H1 (cell line): Measurements from ENCODE around the gene CBR4. TPM values are rescaled to one million over a fixed set of nuclear protein-coding genes. Genes with fewer than 3 reads are reported as not detected.

Experiments
- CTCF ChIA-PET: fragments of 300-600 bp; sonication (Branson Sonifier 250); formaldehyde crosslinking; loops from one replicate; lab custom pipeline; 2021; ENCODE audit not compliant: partially characterized antibody; lab: Charles Lee
- POLR2A ChIA-PET: fragments of 300-600 bp; sonication (Branson Sonifier 250); formaldehyde crosslinking; loops from one replicate; lab custom pipeline; 2021; ENCODE audit warnings: inconsistent platforms; ENCODE audit not compliant: partially characterized antibody; lab: Charles Lee
- DNase-seq, 2 experiments: peaks; one replicate each; pipeline versions ENCODE4 v3.0.0 to v3.0.0-alpha.2; 2010 to 2022; ENCODE audit warnings: low spot score in 2 of 2, low read depth in 1 of 2, mixed read lengths in 1 of 2
- FAIRE-seq: peaks from 2 replicates; lab custom pipeline; 2011; peaks lifted over from hg19 to GRCh38; lab: Jason Lieb, UNC
- H2AFZ ChIP-seq: 2 replicates; pipeline ENCODE4 v1.8.1; 2012; ENCODE audit warnings: low read length, inconsistent platforms
- H2AK5ac ChIP-seq: 2 replicates; pipeline ENCODE4 v1.6.1; 2013; ENCODE audit warnings: low read depth, low read length
- H2BK120ac ChIP-seq: replicated peaks from 2 replicates; pipeline ENCODE3; 2013; ENCODE audit warnings: low read depth, low read length, inconsistent platforms
- H2BK12ac ChIP-seq: 2 replicates; pipeline ENCODE4 v1.6.1; 2013; ENCODE audit warnings: low read depth, low read length
- H2BK15ac ChIP-seq: 2 replicates; pipeline ENCODE4 v1.6.1; 2013; ENCODE audit warnings: low read length
- H2BK20ac ChIP-seq: 2 replicates; pipeline ENCODE4 v1.6.1; 2013; ENCODE audit warnings: low read length
- H2BK5ac ChIP-seq: 2 replicates; pipeline ENCODE4 v1.6.1; 2013; ENCODE audit warnings: low read depth, low read length
- H3K14ac ChIP-seq: 2 replicates; pipeline ENCODE4 v1.6.1; 2013; ENCODE audit warnings: inconsistent platforms; ENCODE audit not compliant: insufficient read length
- H3K18ac ChIP-seq: 2 replicates; pipeline ENCODE4 v1.6.1; 2013; ENCODE audit warnings: low read length; ENCODE audit errors: extremely low read depth
- H3K23ac ChIP-seq: 2 replicates; pipeline ENCODE4 v1.6.1; 2013; ENCODE audit warnings: inconsistent platforms; ENCODE audit not compliant: insufficient read length
- H3K23me2 ChIP-seq: 2 replicates; pipeline ENCODE4 v1.6.1; 2013; ENCODE audit warnings: low read depth, low read length
- H3K27ac ChIP-seq: 2 replicates; pipeline ENCODE4 v1.6.1; 2011; ENCODE audit warnings: low read depth, low read length, inconsistent platforms
- H3K27me3 ChIP-seq, 4 experiments: replicated peaks in 1 of 4; 1 replicate in 1 of 4; 2 replicates in 3 of 4; pipeline versions ENCODE4 v1.6.1 to v1.8.1; 2011 to 2013; ENCODE audit warnings: low read length in 3 of 4, mild to moderate bottlenecking in 3 of 4, inconsistent platforms in 2 of 4, mixed read lengths in 2 of 4, moderate library complexity in 1 of 4; ENCODE audit not compliant: control insufficient read depth in 3 of 4, insufficient read depth in 3 of 4; ENCODE audit errors: extremely low read depth in 1 of 4
- H3K36me3 ChIP-seq, 4 experiments: 2 replicates each; pipeline versions ENCODE4 v1.6.1 to v1.8.1; 2011 to 2013; ENCODE audit warnings: mild to moderate bottlenecking in 4 of 4, low read length in 3 of 4, moderate library complexity in 2 of 4, control low read depth in 1 of 4, inconsistent platforms in 1 of 4; ENCODE audit not compliant: insufficient read depth in 4 of 4, control insufficient read depth in 2 of 4
- H3K4ac ChIP-seq: replicated peaks from 2 replicates; pipeline ENCODE3; 2013; ENCODE audit warnings: low read length, low read depth, mixed read lengths, inconsistent platforms; ENCODE audit not compliant: insufficient read length
- H3K4me1 ChIP-seq, 4 experiments: replicated peaks in 1 of 4; 1 replicate in 1 of 4; 2 replicates in 3 of 4; pipeline versions ENCODE4 v1.6.1 to v1.8.1; 2011 to 2013; ENCODE audit warnings: low read length in 3 of 4, inconsistent platforms in 2 of 4, mixed read lengths in 1 of 4; ENCODE audit not compliant: insufficient read depth in 4 of 4, control insufficient read depth in 3 of 4
- H3K4me2 ChIP-seq, 2 experiments: 2 replicates each; pipeline versions ENCODE4 v1.6.1 to v1.8.1; 2011 to 2013; ENCODE audit warnings: low read depth in 2 of 2, low read length in 2 of 2, control low read depth in 1 of 2, inconsistent platforms in 1 of 2, mild to moderate bottlenecking in 1 of 2; ENCODE audit not compliant: insufficient read depth in 1 of 2
- H3K4me3 ChIP-seq, 4 experiments: fragments of 200-600, 300-600 bp in 1 of 4; sonication (generic), shearing (Covaris generic), sonication (Bioruptor Twin) in 1 of 4; 2 replicates each; pipeline versions ENCODE4 v1.5.1 to v1.8.1; 2011 to 2016; ENCODE audit warnings: low read length in 4 of 4, low read depth in 3 of 4, control low read depth in 2 of 4, inconsistent platforms in 2 of 4, mild to moderate bottlenecking in 2 of 4, mixed read lengths in 1 of 4, moderate library complexity in 1 of 4; ENCODE audit not compliant: insufficient read depth in 2 of 4; ENCODE audit errors: extremely low read depth in 1 of 4
- H3K56ac ChIP-seq: replicated peaks from 2 replicates; pipeline ENCODE3; 2013; ENCODE audit warnings: low read depth, mild to moderate bottlenecking, mixed read lengths, low read length, inconsistent platforms; ENCODE audit not compliant: insufficient read length
- H3K79me1 ChIP-seq: 2 replicates; pipeline ENCODE4 v1.6.1; 2013; ENCODE audit warnings: low read depth, low read length, control low read depth
- H3K79me2 ChIP-seq, 2 experiments: 2 replicates each; pipeline versions ENCODE4 v1.6.1 to v1.8.1; 2012 to 2013; ENCODE audit warnings: low read length in 2 of 2, mild to moderate bottlenecking in 2 of 2, inconsistent platforms in 1 of 2; ENCODE audit not compliant: insufficient read depth in 2 of 2, control insufficient read depth in 1 of 2
- H3K9ac ChIP-seq, 4 experiments: replicated peaks in 1 of 4; 1 replicate in 1 of 4; 2 replicates in 3 of 4; pipeline versions ENCODE4 v1.6.1 to v1.8.1; 2011 to 2013; ENCODE audit warnings: low read depth in 3 of 4, low read length in 3 of 4, control low read depth in 2 of 4, mild to moderate bottlenecking in 2 of 4, moderate library complexity in 2 of 4, inconsistent platforms in 1 of 4; ENCODE audit errors: extremely low read depth in 1 of 4
- H3K9me3 ChIP-seq, 2 experiments: 2 replicates each; pipeline versions ENCODE4 v1.6.1 to v1.8.1; 2012 to 2013; ENCODE audit warnings: mild to moderate bottlenecking in 2 of 2, moderate library complexity in 2 of 2, control low read depth in 1 of 2, inconsistent platforms in 1 of 2, low read depth in 1 of 2, low read length in 1 of 2, mixed read lengths in 1 of 2; ENCODE audit not compliant: insufficient read depth in 2 of 2
- H4K20me1 ChIP-seq, 2 experiments: replicated peaks in 1 of 2; 2 replicates each; pipeline versions ENCODE3 to v1.8.1; 2011 to 2013; ENCODE audit warnings: inconsistent platforms in 2 of 2, low read length in 2 of 2, mild to moderate bottlenecking in 1 of 2; ENCODE audit not compliant: insufficient read depth in 2 of 2, control insufficient read depth in 1 of 2
- H4K5ac ChIP-seq: 2 replicates; pipeline ENCODE4 v1.6.1; 2013; ENCODE audit warnings: low read length, low read depth, mixed read lengths, inconsistent platforms; ENCODE audit not compliant: insufficient read length
- H4K8ac ChIP-seq: 2 replicates; pipeline ENCODE4 v1.8.0; 2013; ENCODE audit warnings: mild to moderate bottlenecking, moderate library complexity, low read length, inconsistent platforms; ENCODE audit not compliant: insufficient read depth; ENCODE audit errors: extremely low read depth
- H4K91ac ChIP-seq: replicated peaks from 2 replicates; pipeline ENCODE3; 2013; ENCODE audit warnings: low read length, mixed read lengths, inconsistent platforms; ENCODE audit not compliant: insufficient read length
- BRCA1 ChIP-seq: IDR thresholded peaks from 2 replicates; pipeline ENCODE4 v1.6.1; 2012; ENCODE audit warnings: low read depth, low read length, improper control_type of control experiment
- CBX8 ChIP-seq: fragments of 300-800, 300-1000 bp; sonication (generic); IDR thresholded peaks from 2 replicates; pipeline ENCODE4 v1.7.1; 2016; ENCODE audit warnings: low read depth, low read length, borderline replicate concordance
- CEBPB ChIP-seq: IDR thresholded peaks from 2 replicates; pipeline ENCODE4 v1.6.1; 2012; ENCODE audit warnings: low read depth, low read length
- CHD2 ChIP-seq: IDR thresholded peaks from 2 replicates; pipeline ENCODE4 v1.6.1; 2012; ENCODE audit warnings: low read length, improper control_type of control experiment
- EGR1 ChIP-seq: IDR thresholded peaks from 2 replicates; pipeline ENCODE4 v1.6.1; 2011; ENCODE audit warnings: low read depth, low read length, borderline replicate concordance
- EP300 ChIP-seq, 2 experiments: IDR thresholded peaks; 1 replicate in 1 of 2; 2 replicates in 1 of 2; pipeline ENCODE4 v1.6.1; 2011 to 2012; ENCODE audit warnings: low read depth in 2 of 2, low read length in 2 of 2, mild to moderate bottlenecking in 2 of 2, borderline replicate concordance in 1 of 2, inconsistent platforms in 1 of 2, moderate library complexity in 1 of 2
- HDAC2 ChIP-seq, 2 experiments: fragments of 300-600 bp in 1 of 2; sonication (generic) in 1 of 2; IDR thresholded peaks; 2 replicates each; pipeline ENCODE4 v1.6.1; 2011 to 2012; ENCODE audit warnings: low read depth in 2 of 2, low read length in 2 of 2, mild to moderate bottlenecking in 2 of 2, moderate library complexity in 2 of 2, borderline replicate concordance in 1 of 2, inconsistent platforms in 1 of 2
- KDM5A ChIP-seq: fragments of 200-600 bp; IDR thresholded peaks from 2 replicates; pipeline ENCODE4 v1.7.1; 2012; ENCODE audit warnings: mild to moderate bottlenecking, low read length, inconsistent platforms, mixed read lengths
- MAX ChIP-seq: IDR thresholded peaks from 2 replicates; pipeline ENCODE4 v1.6.1; 2012; ENCODE audit warnings: inconsistent platforms
- NANOG ChIP-seq: IDR thresholded peaks from 2 replicates; pipeline ENCODE4 v1.6.1; 2011; ENCODE audit warnings: low read length, low read depth, mild to moderate bottlenecking, inconsistent platforms; ENCODE audit not compliant: insufficient read depth, poor library complexity, severe bottlenecking
- SIX5 ChIP-seq: IDR thresholded peaks from 2 replicates; pipeline ENCODE4 v1.6.1; 2011; ENCODE audit warnings: mild to moderate bottlenecking, low read depth, low read length
- TCF12 ChIP-seq: IDR thresholded peaks from 2 replicates; pipeline ENCODE4 v1.6.1; 2011; ENCODE audit warnings: low read depth, mild to moderate bottlenecking, low read length
- TEAD4 ChIP-seq: IDR thresholded peaks from 2 replicates; pipeline ENCODE4 v1.6.1; 2012; ENCODE audit warnings: low read depth, low read length, inconsistent platforms, mixed read lengths
- WGBS, 2 experiments: shearing (Covaris generic) in 1 of 2; methylation state at CpG; one replicate each; pipeline versions ENCODE4 v1.1.6 to v1.1.7; 2013 to 2015; ENCODE audit warnings: low lambda C conversion rate in 2 of 2, mixed read lengths in 2 of 2, inconsistent platforms in 1 of 2, low coverage in 1 of 2, missing lambda C conversion rate in 1 of 2; ENCODE audit not compliant: insufficient replicate concordance in 2 of 2, insufficient coverage in 1 of 2, insufficient read length in 1 of 2; ENCODE audit errors: extremely low coverage in 1 of 2, missing lambda C conversion rate in 1 of 2; 5-methylcytosine and 5-hydroxymethylcytosine counted together
- polyA plus RNA-seq, 7 experiments: library from polyadenylated mRNA; depleted of rRNA in 3 of 7; stranded (reverse) in 5 of 7; unstranded in 2 of 7; fragments of >200 nt in 5 of 7; fragments of 200-250 nt in 2 of 7; gene quantifications; 1 replicate in 5 of 7; 2 replicates in 1 of 7; 4 replicates in 1 of 7; pipeline versions ENCODE4 v1.2.1 to v1.2.3, GENCODE V29; 2011 to 2013; ENCODE audit warnings: missing spikeins in 2 of 7, mixed read lengths in 2 of 7
- total RNA-seq: library from RNA; stranded (reverse); fragmentation: NEBNext Ultra II Directional; extraction: Animal tissue kit (Norgen Biotek cat#: 25700); gene quantifications from 2 replicates; pipeline ENCODE4 v1.2.1, GENCODE V29; 2021

Gene CBR4
- total and polyA plus RNA-seq, 2 of the 8 experiments (the other 6 are each of a cell fraction or from before 2014, with no cell fraction given): 8.6 to 29.5 TPM

GRCh38 chr4:169048868-169049414 is 38.9 kb upstream of the CBR4 start:
- Histone ChIP-seq H3K36me3 (no peaks in the 10 kb centered on the region), H3K4me3 (no peak overlapping the region), H3K56ac (no peak overlapping the region), H3K14ac (no peak overlapping the region), H2BK120ac (no peak overlapping the region), H2AFZ (no peak overlapping the region), H4K91ac (no peak overlapping the region), H3K18ac (no peak overlapping the region), H2BK12ac (no peak overlapping the region), H4K5ac (no peak overlapping the region), H2BK5ac (no peak overlapping the region), H2AK5ac (no peak overlapping the region), H3K79me1 (no peaks in the 10 kb centered on the region), H2BK15ac (no peak overlapping the region), H3K4ac (no peak overlapping the region), H3K23ac (no peak overlapping the region), H4K20me1 (no peaks in the 10 kb centered on the region), H3K9me3 (no peaks in the 10 kb centered on the region), H3K4me1 (peaks cover 0 to 6% (median 4%) of the 10 kb centered on the region in 4 experiments; a peak in 3 of 7 replicates), H3K27me3 (no peaks in the 10 kb centered on the region), H2BK20ac (no peak overlapping the region), H3K4me2 (no peak overlapping the region), H3K79me2 (no peaks in the 10 kb centered on the region), H3K23me2 (no peaks in the 10 kb centered on the region), H3K27ac (no peak overlapping the region), H3K9ac (no peak overlapping the region), H4K8ac (no peak overlapping the region)
- DNase-seq (no peak), FAIRE-seq (no peak)
- WGBS, 2 experiments: 95% methylated on average over 8 of the region's 9 CpGs; no CpG with 5 or more reads in 1 of the 2 experiments
- CTCF ChIA-PET: interaction anchor here (0.5 to 1.6 kb wide), 5 partner anchors 24 to 220 kb away, joined by 3 to 5 read pairs (median 4); no protein-coding TSS in a partner anchor
- POLR2A ChIA-PET: interaction anchor here (1.2 kb wide), 1 partner anchor 10 kb away, joined by 3 read pairs; no protein-coding TSS in a partner anchor
- no peak for TF ChIP-seq NANOG
- no peak for TF ChIP-seq EP300 (IDR thresholded peaks at IDR 0.05; ENCODE audit: borderline replicate concordance in 1 of 2, low read depth in 2 of 2, low read length in 2 of 2)
- no peak for TF ChIP-seq BRCA1
- no peak for TF ChIP-seq HDAC2 (IDR thresholded peaks at IDR 0.05; ENCODE audit: borderline replicate concordance in 1 of 2, low read depth in 2 of 2, low read length in 2 of 2)
- TF ChIP-seq CHD2: no peak
- TF ChIP-seq SIX5: no peak
- TF ChIP-seq CEBPB: no peak
- no peak for TF ChIP-seq CBX8
- TF ChIP-seq MAX: no peak
- TF ChIP-seq KDM5A: no peak
- TF ChIP-seq TEAD4: no peak
- TF ChIP-seq TCF12: no peak
- no peak for TF ChIP-seq EGR1
